ENCODE measurements around the gene GDPD4.
A peak's percentile ranks its signal among the peaks of the same experiment; 100 is the strongest.

The GDPD4 gene

DNA sequence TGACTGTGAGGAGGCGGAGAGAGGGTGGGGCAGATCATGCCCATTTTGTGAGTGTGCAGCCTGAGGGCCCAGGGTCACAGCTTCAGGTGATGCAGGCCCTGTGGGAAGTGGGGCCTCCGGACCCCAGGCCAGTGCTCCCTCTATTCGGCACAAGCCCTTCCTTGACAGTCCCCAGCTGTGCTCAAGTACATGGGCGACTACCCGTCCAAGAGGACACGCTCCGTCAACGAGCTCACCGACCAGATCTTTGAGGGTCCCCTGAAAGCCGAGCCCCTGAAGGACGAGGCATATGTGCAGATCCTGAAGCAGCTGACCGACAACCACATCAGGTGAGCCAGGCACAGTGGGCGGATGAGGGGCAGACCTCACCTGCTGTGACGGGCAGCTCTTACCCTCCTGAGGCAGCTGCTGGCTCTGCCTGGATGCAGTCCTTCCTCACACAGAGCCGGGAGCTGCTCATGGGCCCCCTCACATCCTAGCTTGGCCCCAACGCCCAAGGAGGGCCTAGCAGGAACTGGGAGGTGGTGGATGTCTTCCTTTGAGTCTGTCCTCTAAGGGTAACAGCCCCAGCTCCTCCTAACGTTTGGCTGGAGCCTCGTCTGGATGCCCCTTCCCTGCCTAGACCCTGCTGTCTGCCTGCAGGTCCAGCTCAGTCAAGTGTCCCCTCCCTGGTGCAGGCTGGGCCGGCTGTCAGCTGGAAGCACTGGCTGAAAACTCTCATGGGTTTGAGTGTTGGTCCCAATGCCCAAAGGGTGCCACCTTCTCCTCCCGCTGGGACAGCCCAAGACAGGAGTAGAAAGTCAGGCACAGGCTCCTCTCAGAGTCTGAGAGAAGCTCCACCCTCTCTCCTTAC lies 97.4 kb downstream of the GDPD4 start:
- no peak for DNase-seq

DNA sequence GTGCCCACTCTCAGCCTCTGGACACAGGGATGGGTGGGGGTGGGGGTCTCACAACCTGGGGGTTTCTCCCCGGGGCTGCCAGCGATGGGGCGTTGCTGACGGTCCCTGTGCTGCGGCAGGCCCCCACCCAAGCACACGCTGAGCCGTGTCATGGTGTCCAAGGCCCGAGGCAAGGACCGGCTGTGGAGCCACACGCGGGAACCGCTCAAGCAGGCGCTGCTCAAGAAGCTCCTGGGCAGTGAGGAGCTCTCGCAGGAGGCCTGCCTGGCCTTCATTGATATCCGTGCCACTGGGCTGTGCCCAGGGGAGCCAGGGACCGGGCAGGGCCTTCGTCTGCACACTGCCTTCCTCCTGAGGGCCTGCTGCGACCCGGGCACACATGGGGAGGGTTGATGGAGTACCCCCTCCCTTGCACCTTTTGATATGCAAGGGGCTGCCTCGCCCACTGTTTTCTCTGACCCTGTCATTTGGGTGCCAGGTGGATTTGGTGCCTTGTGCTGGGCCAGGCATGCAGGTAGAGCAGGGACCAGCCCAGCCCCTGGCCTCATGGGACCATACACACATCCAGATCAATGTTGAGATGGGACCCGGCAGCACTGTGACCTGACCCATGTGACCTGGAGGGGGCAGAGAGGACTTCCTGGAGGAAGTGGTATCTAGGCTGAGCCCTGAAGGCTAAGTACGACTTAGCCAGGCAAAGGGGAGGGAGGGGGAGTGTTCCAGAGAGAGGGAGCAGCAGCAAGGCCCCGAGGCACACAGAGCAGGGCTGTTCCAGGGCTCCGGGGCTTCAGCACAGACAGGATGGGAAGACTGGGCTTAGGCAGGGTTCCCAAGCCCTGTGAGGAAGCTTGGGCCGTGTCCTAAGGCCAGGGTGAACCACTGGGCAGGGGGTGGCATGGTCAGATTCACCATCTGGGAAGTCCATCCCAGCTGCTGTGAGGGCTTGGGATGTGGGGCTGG lies 98.3 kb downstream of the GDPD4 start:
- no peak for DNase-seq

DNA sequence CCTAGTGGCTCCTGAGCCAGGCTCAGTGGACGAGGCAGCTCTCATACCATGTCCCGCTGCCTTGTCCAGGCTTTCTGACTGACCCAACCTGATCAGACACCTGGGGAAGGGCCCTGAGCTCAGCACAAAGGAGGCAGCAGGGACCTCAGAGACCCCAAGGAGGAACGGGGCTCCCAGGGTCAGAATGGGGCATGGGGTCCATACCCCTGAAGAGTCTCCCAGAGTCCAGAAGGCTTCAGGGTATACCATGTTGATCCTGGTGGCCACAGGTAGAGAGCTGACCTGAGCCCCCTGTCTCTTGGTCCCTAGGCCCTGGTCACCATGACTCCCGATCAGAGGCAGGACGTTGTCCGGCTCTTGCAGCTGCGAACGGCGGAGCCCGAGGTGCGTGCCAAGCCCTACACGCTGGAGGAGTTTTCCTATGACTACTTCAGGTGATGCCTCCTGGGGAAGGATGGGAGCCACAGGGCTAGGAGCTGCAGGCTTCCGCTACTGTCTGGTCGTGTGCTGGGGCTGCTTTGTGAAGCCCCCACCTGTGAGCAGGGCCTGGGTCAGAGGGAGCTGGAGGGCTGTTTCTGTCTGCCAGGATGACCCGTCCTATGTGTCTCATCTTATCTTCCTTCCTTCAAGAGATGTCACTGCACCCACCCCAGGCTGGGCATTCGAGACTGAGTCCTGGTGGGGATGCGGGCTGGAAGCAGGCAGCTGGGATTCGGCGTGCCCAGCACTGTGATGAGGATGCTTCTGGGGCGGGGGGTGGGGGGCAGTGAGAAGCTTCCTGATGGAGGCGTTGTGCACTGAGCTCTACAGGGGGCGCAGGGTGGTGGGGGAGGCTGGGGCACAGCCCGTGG lies 99.3 kb downstream of the GDPD4 start:
- no peak for DNase-seq

DNA sequence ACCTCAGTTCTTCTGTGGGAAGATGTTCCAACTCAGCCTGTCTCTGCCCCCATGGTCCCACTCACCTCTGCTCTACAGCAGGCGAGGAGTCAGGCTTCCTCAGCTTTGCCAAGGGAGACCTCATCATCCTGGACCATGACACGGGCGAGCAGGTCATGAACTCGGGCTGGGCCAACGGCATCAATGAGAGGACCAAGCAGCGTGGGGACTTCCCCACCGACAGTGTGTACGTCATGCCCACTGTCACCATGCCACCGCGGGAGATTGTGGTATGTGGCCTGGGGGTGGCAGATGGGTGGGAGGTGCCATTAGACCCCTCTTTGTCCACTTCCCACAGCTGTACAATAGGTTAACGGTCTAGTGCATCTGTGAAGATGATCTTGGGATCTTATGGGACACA lies 100.1 kb downstream of the GDPD4 start:
- no peak for DNase-seq

DNA sequence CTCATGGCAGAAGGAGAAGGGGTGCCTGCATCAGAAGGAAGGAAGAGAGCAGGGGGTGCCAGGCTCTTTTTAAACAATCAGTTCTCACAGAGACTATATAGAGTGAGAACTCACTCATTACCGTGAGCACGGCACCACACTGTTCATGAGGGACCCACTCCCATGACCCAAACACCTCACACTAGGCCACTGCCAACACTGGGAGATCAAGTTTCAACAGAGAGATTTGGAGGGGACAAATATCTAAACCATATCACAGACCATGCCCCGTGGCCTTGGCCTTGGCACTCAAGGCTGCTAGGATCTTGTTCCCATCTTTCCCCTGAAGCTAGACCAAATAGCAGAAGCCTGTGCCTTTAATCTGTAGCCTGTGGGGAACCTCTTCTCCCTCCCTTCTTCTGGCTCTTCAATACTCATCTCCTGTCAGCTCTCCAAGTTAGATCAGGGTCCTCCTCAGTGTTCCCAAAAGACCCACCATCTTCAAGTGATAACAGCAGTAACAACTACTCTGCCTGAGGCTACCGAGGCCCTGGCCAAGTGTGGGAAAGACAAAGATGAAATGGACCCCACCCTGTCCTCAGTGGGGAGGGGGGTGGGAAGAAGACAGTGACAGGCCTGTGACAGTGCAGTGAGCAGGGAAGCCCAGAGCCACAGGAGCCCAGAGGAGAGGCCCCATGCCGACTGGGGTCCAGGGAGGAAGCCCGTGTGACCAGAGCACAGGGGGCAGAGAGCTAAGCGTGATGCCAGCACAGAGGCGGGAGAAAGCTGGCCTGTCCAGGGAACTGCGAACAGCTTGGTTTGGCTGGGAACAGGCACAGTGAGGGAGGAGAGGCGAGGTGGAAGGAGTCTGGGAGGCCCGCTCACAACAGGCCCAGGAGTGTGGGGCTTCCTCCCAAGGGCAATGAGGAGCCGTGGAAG lies 100.9 kb downstream of the GDPD4 start:
- DNase-seq, result no peak

DNA sequence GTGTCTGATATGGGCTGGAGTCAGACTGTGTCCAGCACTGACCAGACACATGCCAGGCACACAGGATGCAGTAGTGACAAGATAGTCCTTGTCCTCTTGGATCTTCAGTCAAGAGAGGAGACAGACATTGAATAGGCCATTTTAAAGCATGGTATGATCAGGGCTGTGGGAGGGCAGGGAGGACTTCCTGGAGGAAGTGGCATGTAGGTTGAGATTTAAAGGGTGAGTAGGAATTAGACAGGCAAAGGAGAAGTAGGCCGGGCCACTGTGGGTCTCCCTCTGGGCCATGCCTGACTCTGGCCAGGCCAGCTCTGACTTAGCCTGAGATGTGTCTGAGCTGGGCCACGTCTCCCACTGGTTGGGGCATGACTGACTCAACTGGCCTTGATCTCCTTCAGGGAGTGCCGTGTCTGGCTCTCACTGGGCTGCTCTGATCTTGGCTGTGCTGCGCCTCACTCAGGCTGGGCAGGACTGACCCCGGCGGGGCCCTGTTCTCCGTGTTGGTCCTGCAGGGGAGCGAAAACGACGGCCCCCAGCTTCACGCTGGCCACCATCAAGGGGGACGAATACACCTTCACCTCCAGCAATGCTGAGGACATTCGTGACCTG lies 102.2 kb downstream of the GDPD4 start:
- DNase-seq, result no peak

DNA sequence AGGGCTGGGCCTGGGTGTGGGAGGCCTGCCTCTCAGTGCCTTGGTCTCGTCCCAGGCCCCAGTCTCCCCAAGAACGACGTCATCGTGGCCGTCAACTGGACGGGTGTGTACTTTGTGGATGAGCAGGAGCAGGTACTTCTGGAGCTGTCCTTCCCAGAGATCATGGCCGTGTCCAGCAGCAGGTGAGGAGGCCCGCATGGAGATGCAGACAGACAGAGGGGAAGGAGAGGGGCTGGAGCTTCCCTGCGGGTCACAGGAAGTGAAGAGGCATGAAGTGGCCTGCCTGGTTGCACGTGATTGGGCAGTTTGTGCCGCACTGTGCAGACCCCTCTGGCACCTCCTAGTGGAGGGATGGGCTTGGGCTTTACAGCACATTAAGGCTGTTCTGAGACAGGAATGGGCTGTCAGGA lies 103.0 kb downstream of the GDPD4 start:
- peak in 2 of 3 experiments; percentile 2 to 21 for DNase-seq

DNA sequence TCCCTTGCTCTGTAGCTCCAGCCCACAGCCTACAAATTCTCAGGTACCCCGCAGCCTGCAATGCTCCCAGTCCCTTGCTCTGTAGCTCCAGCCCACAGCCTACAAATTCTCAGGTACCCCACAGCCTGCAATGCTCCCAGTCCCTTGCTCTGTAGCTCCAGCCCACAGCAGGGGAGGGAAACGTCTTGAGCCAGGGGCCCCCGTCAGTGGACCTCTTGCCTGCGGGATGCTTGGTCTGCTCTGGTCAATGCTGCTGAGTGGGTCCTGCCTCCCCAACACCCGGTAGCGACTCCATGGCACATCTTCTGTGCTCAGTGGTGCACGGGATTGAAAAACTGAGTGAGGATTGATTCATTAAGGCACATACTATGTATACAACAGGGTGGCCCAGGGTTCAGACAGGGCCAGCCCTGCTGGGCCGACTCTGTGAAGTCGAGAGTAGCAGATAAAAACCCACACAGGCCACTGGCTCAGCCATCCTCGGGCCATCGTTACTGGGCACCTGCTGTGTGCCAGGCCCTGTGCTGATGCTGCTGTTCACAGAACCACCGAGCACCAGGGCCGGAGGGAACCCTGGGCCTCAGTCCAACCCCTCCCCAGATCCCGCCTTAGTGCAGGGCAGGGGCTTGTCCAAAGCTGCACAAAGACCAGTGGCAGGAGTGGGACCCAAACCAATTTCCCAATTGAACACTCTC lies 103.7 kb downstream of the GDPD4 start:
- no peak for DNase-seq

DNA sequence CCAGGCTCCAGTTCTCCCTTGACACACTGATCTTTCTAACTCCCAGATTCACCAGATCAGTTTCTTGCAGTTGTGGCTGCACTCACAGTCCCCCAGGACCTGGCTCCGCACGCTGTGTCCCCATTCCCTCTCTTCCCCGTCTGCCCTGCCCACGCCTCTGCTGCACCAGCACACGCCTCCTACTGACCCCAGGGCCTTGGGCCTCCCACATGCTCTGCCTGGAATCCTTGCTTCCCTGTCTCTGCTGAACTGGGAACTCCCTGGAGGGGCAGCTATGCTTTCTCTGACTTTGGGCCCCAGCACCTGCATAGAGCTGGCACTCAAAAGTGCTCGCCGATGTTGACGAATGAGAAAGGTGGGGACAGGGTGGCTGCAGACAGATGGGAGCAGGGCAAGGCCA lies 104.5 kb downstream of the GDPD4 start:
- DNase-seq, result no peak

DNA sequence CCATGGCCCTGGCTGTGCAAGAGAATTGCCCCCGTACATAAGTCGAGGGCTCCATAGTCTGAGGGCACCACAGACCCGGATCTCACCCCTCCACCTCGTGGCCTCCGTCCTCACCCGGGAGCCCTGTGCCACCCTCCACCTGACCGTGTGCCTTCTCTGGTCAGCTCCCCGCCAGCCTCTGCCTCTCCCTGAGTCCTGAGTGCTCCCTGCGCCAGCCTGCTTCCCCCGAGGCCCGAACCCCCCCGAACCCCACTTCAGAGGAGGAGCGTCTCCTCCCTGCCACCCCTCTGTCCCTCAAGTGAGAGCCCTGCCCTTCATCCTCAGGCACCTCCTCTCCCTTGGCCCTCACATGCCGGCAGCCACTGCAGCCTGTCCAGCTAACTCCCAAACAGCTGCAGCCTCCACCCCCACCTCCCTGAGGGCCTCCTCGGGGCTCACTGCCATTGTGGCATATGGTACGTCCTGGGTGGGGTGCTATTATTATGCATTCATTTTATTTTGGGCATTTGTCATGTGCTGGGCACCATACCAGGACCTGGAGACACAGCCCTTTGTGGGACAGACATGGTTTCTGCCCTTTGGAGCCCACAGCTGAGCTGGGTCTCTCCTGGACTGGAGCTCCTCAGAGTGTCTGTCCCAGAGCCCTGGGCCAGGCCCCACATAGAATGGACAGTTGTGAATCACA lies 106.3 kb downstream of the GDPD4 start:
- DNase-seq, result no peak

DNA sequence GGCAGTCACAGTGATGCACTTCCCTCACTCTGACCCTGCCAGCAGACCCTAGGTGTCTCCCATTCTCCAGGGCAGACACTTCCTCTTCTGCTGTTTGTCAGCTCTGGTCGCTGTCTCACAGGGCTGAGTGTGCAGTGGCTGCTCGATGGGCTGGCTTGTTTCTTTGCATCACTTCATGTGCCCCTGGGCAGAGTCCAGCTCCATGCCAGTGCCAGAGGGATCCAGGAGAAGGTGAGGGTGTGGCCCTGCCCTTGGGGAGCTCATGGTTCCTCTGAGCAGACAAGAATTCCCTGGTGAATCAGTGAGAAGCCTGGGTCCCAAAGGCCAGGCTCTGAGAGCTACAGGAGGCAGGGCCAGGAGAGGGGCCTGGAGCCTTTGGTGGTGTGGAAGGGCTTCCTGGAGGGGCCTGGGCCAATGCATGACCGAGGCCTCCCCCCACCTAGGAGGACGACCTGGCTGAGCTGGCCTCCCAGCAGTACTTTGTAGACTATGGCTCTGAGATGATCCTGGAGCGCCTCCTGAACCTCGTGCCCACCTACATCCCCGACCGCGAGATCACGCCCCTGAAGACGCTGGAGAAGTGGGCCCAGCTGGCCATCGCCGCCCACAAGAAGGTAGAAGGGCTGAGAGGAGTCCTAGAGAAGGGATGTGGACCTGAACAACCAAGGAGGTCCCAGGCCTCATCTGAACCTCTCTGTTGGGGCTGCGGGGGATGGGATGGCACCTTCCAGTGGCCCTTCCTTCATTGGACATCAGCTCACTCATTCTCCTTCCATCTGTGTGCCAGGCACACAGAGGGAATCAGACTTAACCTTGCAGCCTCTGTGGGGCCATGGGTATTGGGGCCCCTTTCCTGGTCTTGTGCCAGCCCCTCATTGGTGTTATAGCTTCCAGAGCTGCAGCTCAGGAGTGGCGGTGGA lies 107.3 kb downstream of the GDPD4 start:
- no peak for DNase-seq

DNA sequence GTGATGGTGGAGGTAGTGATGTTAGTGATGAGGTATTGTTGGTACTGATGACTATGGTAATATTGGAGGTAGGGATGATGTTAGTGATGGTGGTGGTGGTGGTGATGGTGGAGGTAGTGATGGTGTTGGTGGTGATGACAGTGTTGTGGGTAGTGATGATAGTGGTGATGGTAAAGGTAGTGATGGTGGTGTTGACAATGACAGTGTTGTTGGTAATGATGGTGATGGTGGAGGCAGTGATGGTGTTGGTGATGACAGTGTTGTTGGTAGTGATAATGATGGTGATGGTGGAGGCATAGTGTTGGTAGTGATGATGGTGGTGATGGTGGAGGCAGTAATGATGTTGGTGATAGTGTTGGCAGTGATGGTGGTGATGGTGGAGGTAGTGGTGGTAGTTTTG lies 108.3 kb downstream of the GDPD4 start:
- DNase-seq, result no peak

DNA sequence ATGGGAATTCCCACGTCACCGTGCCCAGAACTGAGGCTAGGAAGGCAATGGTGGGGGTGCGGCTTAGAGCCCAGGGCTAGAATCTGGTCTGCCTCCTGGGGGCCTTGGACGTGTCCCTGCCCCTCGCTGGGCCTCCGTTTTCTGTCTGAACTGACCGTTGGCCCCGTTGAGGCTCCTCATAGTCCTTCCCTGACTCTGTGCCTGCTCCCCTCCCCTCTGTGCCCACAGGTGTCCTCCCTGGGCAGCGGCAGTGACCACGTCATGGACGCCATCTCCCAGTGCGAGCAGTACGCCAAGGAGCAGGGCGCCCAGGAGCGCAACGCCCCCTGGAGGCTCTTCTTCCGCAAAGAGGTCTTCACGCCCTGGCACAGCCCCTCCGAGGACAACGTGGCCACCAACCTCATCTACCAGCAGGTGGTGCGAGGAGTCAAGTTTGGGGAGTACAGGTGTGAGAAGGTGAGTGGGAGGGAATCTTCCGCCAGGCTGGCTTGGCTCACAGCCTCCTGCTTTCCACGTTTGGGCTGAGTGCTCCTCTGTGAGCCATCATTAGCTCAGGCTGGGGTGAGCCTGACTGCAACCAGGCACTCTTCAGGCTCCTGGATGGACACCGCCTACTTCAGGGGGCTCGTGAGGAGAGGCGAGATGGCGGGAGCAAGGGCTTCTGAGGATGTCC lies 109.5 kb downstream of the GDPD4 start:
- DNase-seq, result peak; percentile 8 to 87 (median 15)

DNA sequence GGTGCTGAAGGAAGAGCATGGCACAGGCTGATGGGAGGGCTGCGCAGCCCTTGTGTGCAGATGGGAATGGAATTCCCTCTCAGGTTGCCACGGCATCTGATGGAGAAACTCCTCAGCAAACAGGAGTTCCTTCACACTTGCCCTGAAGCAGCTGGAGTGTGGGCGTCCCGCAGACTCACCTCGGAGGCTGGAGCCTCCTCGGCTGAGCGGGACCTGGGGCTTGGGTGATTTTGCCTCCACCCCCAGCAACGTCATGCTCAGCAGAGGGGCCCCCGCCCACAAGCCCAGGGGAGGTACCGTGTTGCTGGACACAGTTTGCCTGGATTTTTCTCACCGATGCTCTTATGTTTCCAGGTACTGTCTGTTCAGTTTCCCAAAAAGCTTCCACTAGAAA lies 110.1 kb downstream of the GDPD4 start:
- no peak for DNase-seq

DNA sequence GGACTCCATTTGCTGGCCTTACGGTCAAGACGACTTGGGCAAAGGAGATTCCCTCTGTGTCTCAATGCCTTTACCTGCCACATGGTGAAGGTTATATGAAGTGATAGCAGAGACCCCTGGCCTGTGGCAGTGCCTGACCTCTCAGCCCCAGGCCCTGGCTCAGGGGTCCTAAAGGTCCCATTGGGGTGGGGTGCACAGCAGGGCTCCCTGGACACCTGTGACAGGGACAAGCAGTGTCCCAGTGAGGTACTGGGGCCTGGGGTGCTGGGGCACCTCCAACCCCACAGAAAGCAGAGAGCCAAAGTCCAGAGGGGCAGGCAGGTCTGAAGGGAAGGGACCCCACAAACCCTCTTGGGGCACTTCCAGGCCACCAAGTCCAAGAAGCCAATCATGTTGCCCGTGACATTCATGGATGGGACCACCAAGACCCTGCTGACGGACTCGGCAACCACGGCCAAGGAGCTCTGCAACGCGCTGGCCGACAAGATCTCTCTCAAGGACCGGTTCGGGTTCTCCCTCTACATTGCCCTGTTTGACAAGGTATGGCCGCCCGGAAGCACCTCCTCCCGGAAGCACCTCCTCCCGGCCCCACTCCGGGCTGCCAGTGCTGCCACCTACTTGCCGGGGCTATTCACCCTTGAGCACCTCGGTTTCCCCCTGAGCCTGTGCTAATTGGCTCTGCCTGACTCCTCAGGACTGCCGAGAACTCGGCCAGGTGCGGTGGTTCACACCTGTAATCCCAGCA lies 111.0 kb downstream of the GDPD4 start:
- DNase-seq, result no peak

DNA sequence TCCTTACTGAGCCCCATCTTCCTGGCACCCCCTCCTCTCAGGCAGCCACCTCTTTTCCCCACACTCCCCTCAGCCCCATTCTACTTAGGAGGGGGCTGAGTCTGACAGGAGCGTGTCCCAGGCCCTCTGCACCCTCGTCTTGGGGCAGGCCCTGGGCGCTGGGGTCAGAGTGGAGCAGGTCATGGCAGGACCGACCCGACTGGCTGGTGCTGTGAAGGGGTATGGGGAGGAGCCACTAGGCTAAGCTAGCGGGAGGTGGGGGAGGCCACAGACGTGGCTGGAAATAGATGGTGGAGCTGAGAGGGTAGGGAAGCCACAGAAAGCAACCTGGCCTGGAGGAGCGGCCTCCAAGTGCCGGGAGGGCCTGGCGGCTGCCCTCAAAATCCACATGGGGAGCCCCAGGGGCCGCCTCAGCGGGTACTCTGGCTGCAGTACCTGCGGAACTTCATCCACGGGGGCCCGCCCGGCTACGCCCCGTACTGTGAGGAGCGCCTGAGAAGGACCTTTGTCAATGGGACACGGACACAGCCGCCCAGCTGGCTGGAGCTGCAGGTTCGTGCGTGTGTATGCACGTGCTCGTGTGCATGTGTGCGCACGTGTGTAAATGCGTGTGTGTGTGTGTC lies 111.8 kb downstream of the GDPD4 start:
- no peak for DNase-seq
